NCI-H1105 treated with DMSO at 0.1 percent for 48 hours (cell line): ENCODE measurements around the gene GFY.

Source experiments
- DNase-seq: peaks from one replicate; lab custom pipeline; 2025; lab: John Stamatoyannopoulos, UW

Gene GFY, protein sequence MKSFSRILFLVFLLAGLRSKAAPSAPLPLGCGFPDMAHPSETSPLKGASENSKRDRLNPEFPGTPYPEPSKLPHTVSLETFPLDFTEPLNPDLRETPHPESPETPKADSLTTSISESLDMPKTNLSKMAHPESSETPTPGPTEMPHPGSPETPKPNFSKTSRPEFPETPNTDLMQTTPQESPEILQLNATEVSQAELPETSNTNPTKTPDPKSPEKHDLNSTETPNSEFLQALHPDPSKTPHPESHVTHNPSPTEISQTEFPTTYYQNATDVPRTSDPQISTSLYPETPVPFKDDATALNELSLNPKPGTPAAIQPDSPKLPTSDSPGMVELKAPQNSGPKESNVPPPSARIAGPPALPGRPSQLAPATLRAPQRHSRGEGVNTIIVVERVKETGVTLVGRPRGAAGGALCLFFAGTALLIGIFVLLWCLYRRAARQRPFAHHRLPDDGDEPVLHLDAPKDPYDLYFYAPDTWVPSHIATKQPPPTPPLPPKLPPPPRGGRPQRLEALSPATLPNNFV

DNA sequence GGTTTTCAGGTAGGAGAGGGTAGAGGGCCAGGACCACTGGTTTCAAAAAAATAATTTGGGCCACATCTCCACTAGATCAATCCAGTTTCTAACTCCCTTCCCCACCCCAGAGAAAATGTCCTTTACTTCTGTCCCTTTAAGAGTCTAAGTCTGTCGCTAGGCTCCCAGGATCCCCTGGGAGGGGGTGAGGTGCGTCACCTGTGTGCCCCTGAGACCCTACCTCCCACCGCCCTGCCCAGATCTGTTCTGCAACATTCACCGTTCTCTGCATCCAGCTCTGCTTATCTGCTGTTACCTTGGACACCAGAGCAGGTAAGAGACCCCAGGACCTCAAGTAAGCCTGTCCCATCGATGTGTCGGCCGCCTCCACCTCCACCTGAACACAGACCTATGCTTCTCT lies at the start of gene GFY:
Gene GFY, plus strand, starts transcription at position 211 of the 400 bp plus-strand sequence. CDS start 1,043 bp downstream, outside the sequence.
- no peak for DNase-seq

DNA sequence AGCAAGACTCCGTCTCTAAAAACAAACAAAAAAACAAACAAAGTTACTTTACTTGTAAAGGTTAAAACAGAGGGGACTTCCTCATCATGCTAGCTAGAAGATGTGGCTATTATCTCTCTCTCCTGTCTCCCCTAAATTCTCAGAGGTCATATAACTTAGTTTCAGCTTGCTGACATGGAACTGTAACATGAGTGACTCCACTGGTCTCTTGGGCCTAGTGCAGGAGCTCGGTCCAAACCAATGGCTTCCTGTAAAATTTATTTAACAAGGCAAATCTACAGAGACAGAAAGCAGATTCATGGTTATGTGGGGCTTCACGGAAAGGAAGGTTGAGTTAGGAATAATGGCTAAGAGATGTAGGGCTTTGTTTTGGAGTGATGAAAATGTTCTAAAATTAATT lies 46.7 kb upstream of the GFY start:
- DNase-seq: no peak

DNA sequence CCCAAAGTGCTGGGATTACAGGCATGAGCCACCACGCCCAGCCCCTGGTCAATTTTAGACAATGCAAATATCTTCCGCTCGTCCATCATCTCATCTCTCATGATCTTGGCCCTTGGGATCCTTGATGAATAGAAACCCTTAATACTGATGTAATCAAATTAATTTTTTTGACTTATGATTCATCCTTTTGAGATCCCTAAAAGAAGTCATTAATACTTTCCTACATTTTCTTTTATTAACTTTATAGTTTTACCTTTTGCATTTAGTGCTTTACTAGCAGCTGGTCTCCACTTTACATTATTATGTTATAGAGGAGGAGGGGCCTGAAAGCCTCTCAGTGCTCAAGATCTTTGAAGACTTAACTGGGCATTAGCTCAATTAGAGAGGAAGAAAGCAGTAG lies 44.8 kb upstream of the GFY start:
- no peak for DNase-seq

DNA sequence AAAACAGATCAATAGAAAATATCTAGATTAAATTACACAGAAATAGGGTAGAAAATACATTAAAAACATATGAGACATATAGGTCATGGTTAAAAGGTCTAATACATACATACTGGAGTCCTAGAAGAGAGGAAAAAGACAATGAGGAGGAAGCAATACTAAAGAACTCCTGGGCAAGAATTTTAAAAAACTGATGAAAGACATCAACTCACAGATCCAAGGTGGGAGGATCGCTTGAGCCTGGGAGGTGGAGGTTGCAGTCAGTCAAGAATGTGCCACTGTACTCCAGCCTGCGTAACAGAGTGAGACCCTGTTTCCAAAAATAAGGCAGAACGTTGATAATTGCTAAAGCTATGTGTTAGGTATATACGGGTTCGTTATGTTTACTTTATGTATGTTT lies 42.5 kb upstream of the GFY start:
- no peak for DNase-seq

DNA sequence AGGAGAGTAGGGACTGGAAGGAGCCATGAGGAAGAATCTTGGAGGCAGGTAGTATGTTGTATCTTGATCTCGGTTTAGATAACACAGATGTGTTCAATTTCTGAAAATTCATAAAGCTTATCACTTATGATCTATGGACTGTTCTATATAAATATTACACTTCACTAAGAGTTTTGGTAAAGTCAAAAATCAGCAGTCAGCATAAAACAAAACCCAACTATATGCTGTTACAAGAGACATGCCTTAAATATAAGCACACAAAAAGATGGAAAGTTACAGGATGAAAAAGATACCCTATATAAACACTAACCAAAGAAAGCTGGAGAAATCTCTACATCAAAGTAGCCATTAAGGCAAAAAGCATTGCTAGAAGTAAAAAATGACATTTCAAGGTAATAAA lies 41.6 kb upstream of the GFY start:
- DNase-seq: no peak

DNA sequence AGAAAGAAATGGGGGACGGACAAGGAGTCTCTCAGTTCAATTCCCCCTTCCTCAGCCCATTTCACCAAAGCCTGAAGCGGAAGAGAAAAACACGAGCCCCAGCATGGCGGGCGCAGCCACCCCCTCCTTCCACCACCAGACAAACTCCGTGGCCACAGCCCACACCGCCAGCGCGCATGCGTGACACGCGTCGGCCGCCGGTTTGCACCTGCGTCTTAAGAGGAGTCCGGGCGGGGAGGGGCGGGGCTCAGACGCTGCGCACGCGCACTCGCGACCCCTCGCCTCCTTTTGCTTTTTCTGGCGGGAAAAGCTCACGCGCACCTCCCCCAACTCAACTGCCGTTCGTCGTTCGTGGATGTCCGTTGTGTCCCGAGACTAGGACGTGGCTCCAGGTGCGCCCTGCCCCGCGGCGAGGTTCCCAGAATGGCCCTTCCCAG lies 37.2 kb upstream of the GFY start, which contains the start of gene KASH5:
Gene KASH5, plus strand, starts transcription at position 314 of the 437 bp plus-strand sequence. CDS start 2,635 bp downstream, outside the sequence.
- DNase-seq: no peak

DNA sequence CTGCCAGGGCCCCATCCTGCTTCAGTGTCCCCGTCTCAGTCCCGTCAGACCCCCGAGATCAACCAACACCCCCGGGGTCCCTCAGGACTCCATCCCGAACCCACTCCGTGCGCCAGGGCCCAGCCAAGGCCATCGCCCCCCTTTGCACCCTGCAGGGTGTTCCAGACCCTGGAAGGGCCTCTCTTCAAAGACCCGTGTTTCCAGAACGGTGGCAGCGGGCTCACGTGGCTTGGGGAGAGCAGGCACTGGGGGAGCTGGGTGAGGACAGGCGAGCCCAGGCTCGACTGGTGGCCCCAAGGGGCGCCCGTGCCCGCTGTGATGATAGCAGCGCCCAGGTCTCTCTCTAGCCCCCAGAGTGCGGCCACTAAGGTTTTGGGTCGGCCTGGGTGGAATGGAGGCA lies 35.8 kb upstream of the GFY start:
- no peak for DNase-seq

DNA sequence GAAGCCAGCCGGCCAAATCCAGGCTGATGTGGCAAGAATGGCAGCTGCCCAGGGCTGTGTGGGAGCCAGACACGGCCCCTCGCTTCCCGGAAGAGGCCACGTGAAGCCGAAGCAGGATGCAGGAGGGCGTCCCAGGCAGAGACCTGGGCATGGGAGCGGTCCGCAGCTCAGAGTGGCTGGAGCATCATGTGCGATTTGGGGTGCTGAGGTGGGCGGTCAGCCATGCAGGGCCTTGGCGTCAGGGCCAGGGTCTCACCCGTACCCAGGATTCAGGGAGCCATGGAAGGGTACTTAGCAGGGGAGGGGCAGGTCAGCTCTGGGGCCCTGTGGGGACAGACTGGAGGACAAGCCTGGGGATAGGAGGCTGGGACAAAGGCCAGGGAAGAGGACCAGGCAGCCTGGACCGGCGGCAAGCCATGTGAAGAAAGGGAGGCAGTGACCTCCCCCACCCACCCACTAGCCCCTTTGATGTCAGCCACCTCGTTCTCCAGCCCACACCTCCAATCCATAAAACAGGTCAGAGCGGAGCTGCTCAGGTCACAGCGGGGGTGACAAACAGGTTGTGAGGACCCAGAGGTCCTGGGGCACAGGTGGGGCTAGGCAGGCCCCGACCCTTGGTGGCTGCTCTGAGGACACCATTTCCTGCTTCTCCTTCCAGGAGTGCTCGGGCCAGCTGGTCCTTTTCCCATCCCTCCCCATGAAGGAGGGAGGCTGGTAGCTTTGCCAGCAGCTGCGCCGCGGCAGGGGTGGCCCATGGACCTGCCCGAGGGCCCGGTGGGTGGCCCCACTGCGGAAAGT lies 34.9 kb upstream of the GFY start:
- DNase-seq: no peak

DNA sequence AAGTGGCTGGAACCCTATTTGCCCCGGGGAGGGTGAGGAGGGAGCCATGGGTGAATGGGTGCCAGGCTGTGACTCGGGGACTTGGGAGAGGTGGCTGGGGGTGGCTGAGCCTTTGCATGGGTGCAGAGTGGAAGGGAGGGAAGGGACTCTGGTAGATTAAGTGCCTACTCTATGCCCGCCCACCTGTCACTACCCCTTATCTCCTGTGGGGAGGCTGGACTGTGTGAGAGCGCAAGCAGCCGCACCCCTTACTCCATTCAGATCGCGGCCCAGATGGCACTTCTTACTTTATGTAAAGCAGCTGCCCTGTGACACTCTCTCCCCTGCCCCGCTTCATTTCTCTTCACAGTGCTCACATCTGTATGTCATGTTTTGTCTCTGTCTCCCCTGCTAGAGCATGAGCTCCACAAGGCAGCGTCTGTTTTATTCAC lies 34.2 kb upstream of the GFY start:
- no peak for DNase-seq

DNA sequence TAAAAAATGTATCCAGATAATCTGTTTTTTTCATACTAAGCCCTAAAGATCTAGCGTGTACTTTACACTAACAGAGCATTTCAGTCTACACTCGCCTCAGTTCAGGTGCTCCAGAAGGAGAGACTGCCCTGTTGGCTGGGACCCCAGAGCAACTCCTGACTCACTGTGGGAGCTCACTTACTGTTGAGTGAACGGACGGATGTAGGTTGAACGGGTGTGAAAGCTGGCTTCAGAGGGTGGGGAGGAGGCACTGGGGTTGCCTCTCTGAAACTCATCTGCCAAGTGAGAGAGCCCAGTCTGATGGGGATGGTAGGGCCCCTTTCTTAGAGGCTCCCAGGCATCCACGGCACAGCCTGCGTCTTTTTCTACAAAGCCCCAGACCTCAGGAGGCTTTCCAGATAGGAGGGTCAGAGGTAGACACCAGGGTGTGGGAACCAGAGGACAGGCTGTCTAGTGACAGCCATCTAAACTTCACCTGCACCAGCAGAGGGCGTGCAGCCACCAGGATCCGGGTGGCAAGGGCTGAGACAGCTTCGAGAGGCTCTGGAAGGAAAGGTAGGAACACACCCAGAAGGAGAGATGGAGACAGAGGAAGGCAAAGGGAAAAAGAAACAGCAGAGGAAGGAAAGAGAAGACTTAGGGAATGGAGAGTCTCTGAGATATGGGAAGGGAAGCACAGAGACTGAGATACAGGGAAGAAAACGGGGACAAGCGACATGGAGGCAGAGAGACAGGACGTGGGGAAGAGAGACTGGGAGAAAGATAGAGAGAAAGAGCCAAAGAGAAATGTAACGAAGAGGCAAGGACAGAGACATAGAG lies 33.4 kb upstream of the GFY start:
- DNase-seq: peak; percentile 70

DNA sequence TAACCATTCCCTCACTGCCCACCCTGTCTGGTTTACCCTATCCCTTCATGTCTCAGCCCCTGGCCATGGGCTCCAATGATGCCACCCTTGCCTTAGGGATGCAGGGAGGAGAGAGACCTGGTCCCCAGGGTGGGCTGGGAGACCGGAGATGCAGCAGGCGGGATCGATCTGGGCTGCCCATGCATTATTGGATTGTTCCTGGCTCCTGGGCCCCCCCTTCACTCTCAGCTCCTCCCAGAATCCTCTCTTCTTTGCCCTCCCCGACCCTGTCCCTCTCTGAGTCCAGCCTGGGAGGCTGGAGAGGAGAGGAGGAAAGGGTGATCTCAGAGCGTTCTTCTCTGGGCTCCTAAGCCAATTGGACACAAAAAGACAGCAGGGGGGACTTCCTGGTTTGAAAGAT lies 31.3 kb upstream of the GFY start:
- no peak for DNase-seq

DNA sequence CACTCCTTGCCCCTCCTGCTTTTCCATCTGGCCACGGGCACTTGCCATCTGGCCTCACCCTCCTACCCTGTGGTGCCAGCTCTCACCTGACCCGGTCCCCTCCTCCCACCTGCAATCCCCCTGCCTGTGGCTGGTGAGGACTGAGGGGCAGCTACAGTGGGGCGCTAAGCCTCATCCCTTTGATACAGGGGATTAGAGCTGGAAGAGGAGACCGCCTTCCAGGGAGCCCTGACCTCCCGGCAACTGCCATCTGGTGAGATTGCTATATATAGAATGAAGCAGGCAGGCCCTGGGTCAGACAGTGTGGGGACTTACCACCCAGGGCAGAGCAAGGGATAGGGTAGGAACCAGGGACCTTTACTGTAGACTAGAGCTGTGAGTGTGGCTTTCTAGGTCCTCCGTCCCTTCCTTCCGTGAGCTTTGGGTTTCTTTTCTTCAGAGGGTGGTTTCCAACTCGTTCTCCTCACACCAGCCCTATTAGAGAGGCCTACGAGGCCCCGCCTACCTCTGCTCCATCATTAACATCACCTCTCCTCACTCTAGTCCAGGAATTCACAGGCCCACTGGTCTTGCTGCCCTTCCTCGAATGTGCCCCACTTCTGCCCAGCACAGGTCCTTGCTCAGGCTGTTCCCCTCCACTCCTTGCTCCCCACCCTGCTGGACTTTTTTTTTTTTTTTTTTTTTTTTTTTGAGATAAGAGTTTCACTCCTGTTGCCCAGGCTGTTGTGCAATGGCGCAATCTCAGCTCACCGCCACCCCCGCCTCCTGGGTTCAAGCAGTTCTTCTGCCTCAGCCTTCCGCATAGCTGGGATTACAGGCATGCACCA lies 29.4 kb upstream of the GFY start:
- DNase-seq: no peak

DNA sequence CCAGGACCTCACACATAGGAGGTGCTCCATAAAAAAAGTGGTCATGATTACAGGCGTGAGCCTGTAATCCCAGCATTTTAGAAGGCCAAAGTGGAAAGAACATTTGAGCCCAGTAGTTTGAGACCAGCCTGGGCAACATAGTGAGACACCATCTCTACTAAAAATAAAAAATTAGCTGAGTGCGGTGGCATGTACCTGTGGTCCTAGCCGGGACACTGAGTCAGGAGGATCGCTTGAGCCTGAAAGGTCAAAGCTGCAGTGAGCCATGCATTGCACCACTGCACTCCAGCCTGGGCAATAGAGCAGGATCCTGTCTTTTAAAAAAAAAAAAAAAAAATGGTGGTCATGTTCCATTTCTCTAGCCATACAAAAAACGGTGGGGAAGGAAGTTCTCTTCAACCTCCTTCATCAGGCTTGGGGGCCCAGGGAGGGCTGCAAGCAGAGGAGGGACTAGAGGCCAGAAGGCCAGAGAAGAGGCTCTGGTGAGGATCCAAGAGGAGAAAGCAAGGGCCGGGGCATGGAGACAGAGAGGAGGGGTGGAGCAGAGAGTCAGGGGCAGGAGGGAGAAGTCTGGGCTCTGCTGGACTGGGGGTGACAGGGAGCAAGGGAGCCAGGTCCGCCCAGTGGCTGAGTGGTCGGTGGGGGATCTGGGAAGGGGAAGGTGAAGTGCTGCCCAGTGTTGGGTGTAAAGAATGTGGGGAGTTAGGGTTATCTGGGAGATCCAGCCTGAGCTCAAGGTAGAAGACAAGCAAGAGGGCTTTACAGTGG lies 28.3 kb upstream of the GFY start:
- DNase-seq: no peak

DNA sequence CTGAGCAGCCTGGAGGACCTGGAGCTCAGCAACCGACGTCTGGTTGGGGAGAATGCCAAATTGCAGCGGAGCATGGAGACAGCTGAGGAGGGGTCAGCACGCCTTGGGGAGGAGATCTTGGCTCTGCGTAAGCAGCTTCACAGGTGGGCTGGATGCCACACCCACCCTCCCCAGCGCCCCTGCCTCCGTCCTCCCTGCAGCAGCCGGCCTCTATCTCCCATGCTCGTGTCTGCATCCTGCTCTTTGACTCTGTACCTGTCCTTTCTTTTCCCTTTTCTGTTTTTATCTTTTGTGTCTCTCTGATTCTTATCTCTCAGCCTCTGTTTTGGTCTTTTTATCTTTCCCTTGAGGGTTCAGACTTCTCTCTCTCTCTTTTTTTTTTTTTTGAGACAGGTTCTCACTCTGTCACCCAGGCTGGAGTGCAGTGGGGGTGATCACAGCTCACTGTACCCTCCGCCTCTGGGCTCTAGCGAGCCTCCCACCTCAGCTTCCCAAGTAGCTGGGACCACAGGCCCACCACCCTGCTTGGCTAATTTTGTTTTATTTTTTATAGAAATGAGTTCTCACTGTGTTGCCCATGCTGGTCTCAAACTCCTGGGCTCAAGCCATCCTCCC lies 27.1 kb upstream of the GFY start:
- no peak for DNase-seq

DNA sequence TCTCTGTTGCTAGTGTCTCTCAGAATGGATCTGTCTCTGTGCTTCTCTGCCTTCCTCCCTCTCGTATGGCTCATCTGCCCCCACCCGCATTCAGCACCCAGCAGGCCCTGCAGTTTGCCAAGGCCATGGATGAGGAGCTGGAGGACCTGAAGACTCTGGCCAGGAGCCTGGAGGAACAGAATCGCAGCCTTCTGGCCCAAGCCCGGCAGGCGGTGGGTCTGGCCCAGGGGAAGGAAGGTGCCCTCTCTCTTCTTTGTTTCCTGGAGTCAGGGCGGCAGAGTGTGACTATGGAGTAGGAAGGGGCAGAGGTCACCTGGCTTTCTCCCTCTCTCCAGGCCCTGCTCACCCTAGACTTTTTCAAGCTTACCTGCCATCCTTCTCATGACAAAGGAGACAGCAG lies 26.3 kb upstream of the GFY start:
- no peak for DNase-seq

DNA sequence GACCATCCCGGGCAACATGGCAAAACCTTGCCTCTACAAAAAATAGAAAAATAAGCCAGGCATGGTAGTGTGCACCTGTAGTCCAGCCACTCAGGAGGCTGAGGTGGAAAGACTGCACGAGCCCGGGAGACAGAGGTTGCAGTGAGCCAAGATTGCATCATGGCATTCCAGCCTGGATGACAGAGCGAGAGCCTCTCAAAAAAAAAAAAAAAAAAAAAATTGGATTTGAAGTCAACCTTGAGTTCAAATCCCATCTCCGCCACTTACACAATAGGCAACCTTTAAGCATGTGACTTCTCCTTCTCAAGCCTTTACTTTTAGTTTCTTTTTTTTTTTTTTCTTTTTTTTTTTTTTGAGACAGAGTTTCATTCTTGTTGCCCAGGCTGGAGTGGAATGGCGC lies 25.2 kb upstream of the GFY start:
- DNase-seq: no peak

DNA sequence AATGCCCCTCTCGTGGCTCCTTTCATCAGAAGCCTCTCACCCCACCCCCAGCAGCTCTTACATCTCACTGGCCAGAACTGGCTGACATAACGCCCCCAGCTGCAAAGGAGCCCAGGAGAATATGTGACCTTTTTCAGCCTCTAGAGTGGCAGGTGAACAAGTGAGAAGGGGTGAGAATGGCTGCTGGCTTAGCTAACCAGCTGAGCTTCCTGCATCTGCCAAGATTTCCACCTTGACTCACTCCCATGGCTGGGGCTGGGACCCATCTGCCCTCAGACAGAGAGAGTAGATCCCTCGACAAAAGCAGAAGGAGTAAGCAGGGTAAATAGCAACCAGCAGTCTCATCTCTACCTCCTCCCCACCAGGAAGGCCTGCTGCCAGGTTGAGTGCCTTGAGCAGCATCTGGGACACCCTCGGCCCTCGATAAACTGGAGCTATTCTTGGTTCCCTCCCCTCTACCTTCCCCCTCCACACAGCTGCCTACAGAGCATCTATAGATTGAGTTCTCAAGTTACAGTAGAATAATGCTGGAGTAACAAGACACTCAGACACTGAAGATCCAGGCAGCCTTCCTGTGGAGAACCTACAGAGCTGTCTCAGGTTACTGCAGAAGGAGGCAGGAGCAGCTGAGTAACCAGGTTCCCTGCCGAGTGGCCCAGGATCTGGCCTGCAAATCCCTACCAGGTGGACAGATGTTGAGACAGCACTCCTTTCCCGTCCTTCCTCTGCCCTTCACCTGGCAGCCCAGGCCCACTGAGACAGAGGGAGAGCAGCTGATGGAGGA lies 21.6 kb upstream of the GFY start:
- peak; percentile 47 for DNase-seq

DNA sequence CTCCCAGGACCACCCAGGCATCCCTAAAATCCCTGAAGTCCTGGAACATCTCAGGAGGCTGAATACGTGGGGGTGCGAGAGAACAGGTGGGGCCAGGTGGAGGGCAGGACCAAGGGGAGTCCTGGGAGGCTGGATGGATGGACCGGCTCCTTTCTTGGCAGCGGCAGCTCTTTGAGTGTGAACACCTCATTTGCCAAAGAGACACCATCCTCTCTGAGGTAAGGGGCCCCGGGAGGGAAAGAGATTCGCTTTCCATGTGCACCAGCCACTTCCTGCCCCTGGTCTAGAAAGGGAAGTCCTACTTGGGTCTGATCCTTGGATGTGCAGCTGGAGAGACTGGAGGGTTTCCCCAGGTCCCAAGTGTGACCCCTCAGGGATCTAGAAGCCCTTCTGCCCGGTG lies 18.1 kb upstream of the GFY start:
- no peak for DNase-seq

DNA sequence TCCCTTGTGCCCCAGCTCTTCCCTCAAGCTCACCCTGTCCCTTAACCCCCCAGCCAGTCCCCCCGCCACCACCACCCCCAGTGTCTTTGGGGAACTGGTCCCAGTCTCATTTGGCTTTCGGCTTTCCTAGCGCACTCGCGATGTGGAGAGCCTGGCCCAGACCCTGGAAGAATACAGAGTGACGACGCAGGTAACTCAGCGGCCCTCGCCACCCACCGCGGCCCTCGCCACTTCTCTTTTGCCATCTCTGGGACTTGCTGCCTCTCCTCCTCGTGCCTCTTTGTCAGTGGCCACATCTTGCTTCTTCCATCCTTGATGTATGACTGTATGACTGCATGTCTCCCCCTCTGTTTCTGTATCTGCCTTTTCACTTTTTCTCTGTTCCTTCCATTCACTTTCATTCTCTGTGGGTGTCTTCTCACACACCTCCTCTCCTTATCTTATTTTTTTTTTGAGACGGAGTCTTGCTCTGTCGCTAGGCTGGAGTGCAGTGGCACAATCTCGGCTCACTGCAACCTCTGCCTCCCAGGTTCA lies 17.6 kb upstream of the GFY start:
- no peak for DNase-seq
